ENCODE measurements around the gene NKPD1. TPM values are rescaled to one million over a fixed set of nuclear protein-coding genes. Genes with fewer than 3 reads are reported as not detected.

NKPD1 gene
- total RNA-seq, 1 donor from 2014 or later: not detected

DNA sequence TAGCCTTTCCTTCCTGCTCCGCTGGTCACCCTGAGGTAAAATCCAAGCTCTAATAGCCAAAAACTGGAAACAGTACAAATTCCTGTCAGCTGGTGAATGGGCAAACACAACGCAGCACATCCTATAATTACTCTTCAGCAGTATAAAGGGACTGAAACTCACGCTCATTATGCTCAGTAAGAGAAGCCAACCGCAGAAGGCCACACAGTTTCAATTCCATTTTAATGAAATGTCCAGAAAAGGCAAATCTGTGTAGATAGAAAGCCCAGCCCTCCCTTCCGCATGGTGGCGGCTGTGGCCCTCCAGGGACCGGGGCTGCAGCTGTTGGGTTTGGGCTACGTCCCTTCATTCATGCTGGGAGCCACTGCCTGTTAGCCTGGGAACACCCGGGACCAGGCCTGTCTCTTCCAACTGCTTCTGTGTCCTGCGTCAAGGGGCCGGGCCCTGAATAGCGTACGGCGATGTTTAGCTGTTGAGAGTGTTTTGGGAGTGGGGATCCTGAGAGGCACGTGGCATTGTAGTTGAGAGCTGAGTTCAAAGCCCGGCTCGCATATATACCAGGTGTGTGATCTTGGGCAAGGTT, 23.5 kb downstream of the NKPD1 start:
- no peak overlapping the region for H3K4me3 ChIP-seq (ENCODE audit: insufficient read depth, low read depth, low read length)
- H3K4me2 ChIP-seq (ENCODE audit: low read length): no peak overlapping the region
- no peaks in the 10 kb centered on the region for H3K9me3 ChIP-seq (ENCODE audit: insufficient read depth, low read depth, low read length)
- H3K27me3 ChIP-seq (ENCODE audit: insufficient read depth, low read length): no peaks in the 10 kb centered on the region
- H2AFZ ChIP-seq (ENCODE audit: low read depth, low read length): no peak overlapping the region
- H3K4me1 Mint-ChIP-seq (ENCODE audit: low read depth, unreplicated experiment): peaks cover 17% of the 10 kb centered on the region
- TF ChIP-seq CTCF (IDR thresholded peaks at IDR 0.05; ENCODE audit: insufficient read depth, low read depth, low read length): no peak
- no peak for TF ChIP-seq EZH2 (IDR thresholded peaks at IDR 0.05; ENCODE audit: insufficient read depth, low read length)
- peaks cover 54% of the 10 kb centered on the region for H3K79me2 ChIP-seq (ENCODE audit: insufficient read depth, low read length)
- H3K27me3 Mint-ChIP-seq (ENCODE audit: low read depth, unreplicated experiment): no peaks in the 10 kb centered on the region
- H3K27ac ChIP-seq (ENCODE audit: low read depth, low read length): no peak overlapping the region
- H3K4me1 ChIP-seq (ENCODE audit: insufficient read depth, low read length): no peaks in the 10 kb centered on the region
- H3K9ac ChIP-seq (ENCODE audit: low read length): no peak overlapping the region
- no peaks in the 10 kb centered on the region for H3K9me3 Mint-ChIP-seq (ENCODE audit: unreplicated experiment)
- H3K27ac Mint-ChIP-seq (ENCODE audit: unreplicated experiment): no peak overlapping the region
- H3K4me3 Mint-ChIP-seq (ENCODE audit: unreplicated experiment): no peak overlapping the region
- FAIRE-seq: no peak
- DNase-seq (ENCODE audit: low read depth): peak; percentile 25
- H4K20me1 ChIP-seq (ENCODE audit: insufficient read depth, low read length): peaks cover 66% of the 10 kb centered on the region
- peaks cover under 1% of the 10 kb centered on the region for H3K36me3 ChIP-seq (ENCODE audit: insufficient read depth, low read length)
- H3K36me3 Mint-ChIP-seq (ENCODE audit: low read depth, unreplicated experiment): peaks cover 6% of the 10 kb centered on the region

GRCh38 chr19:45136507-45137178, 24.1 kb downstream of the NKPD1 start:
- H4K20me1 ChIP-seq (ENCODE audit: insufficient read depth, low read length): peaks cover 72% of the 10 kb centered on the region
- no peak for DNase-seq (ENCODE audit: low read depth)
- H3K27ac ChIP-seq (ENCODE audit: low read depth, low read length): no peak overlapping the region
- no peak overlapping the region for H3K4me3 ChIP-seq (ENCODE audit: insufficient read depth, low read depth, low read length)
- no peaks in the 10 kb centered on the region for H3K4me1 ChIP-seq (ENCODE audit: insufficient read depth, low read length)
- no peak overlapping the region for H2AFZ ChIP-seq (ENCODE audit: low read depth, low read length)
- no peak overlapping the region for H3K4me2 ChIP-seq (ENCODE audit: low read length)
- TF ChIP-seq EZH2 (IDR thresholded peaks at IDR 0.05; ENCODE audit: insufficient read depth, low read length) (no peak), CTCF (IDR thresholded peaks at IDR 0.05; ENCODE audit: insufficient read depth, low read depth, low read length) (no peak)
- H3K27me3 ChIP-seq (ENCODE audit: insufficient read depth, low read length): no peaks in the 10 kb centered on the region
- H3K27me3 Mint-ChIP-seq (ENCODE audit: low read depth, unreplicated experiment): no peaks in the 10 kb centered on the region
- H3K36me3 Mint-ChIP-seq (ENCODE audit: low read depth, unreplicated experiment): peaks cover 9% of the 10 kb centered on the region
- H3K4me3 Mint-ChIP-seq (ENCODE audit: unreplicated experiment): no peak overlapping the region
- no peak overlapping the region for H3K9ac ChIP-seq (ENCODE audit: low read length)
- FAIRE-seq: no peak
- H3K4me1 Mint-ChIP-seq (ENCODE audit: low read depth, unreplicated experiment): peaks cover 17% of the 10 kb centered on the region
- H3K9me3 ChIP-seq (ENCODE audit: insufficient read depth, low read depth, low read length): no peaks in the 10 kb centered on the region
- H3K79me2 ChIP-seq (ENCODE audit: insufficient read depth, low read length): peaks cover 58% of the 10 kb centered on the region
- peak overlapping the region; percentile 54 for H3K27ac Mint-ChIP-seq (ENCODE audit: unreplicated experiment)
- no peaks in the 10 kb centered on the region for H3K9me3 Mint-ChIP-seq (ENCODE audit: unreplicated experiment)
- no peaks in the 10 kb centered on the region for H3K36me3 ChIP-seq (ENCODE audit: insufficient read depth, low read length)

Measured in astrocyte (in vitro differentiated cells and primary cell).